Measurements from ENCODE around the gene RWDD3.

Gene RWDD3

DNA sequence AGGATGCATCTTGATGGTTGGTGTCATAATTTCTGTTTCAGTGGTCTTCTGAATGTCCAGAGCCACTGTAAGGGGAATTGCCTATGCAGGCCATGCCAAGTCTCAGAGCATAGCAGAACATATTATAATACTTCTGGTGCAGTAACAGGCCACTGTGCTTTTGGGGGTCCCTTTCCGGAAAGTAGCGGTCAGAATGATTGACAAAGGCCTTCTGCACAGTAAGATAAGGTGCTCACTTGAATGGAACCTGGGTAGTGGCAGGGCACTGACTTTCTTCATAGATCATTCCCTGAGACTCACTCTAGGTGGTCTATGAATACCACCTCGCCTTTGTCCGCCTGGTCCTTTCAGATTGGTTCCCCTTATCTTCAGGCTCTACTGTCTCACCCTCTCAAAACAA, 28.9 kb downstream of the RWDD3 start:
- TF ChIP-seq, protein P1, sequence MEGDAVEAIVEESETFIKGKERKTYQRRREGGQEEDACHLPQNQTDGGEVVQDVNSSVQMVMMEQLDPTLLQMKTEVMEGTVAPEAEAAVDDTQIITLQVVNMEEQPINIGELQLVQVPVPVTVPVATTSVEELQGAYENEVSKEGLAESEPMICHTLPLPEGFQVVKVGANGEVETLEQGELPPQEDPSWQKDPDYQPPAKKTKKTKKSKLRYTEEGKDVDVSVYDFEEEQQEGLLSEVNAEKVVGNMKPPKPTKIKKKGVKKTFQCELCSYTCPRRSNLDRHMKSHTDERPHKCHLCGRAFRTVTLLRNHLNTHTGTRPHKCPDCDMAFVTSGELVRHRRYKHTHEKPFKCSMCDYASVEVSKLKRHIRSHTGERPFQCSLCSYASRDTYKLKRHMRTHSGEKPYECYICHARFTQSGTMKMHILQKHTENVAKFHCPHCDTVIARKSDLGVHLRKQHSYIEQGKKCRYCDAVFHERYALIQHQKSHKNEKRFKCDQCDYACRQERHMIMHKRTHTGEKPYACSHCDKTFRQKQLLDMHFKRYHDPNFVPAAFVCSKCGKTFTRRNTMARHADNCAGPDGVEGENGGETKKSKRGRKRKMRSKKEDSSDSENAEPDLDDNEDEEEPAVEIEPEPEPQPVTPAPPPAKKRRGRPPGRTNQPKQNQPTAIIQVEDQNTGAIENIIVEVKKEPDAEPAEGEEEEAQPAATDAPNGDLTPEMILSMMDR (IDR thresholded peaks at IDR 0.05) = no peak

DNA sequence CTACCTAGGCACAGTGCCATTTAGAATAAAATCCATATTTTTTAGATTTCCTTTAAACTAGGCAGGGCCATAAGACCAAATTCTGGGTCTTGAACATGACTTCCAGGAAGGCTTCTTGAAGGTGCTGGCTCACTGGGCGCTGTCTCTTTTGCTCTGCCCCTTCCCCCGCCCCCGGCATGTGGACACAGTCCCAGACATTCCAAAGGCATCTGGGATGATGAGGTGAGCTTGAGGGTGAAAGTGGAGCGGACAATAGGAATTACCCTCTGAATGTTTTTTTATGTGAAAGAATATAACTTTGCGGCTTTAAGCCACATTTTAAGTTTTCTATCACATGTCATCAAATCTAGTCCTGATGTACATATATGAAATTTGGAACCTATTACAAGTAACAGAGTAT, 29.4 kb downstream of the RWDD3 start:
- TF ChIP-seq, protein P1 (IDR thresholded peaks at IDR 0.05) = no peak

DNA sequence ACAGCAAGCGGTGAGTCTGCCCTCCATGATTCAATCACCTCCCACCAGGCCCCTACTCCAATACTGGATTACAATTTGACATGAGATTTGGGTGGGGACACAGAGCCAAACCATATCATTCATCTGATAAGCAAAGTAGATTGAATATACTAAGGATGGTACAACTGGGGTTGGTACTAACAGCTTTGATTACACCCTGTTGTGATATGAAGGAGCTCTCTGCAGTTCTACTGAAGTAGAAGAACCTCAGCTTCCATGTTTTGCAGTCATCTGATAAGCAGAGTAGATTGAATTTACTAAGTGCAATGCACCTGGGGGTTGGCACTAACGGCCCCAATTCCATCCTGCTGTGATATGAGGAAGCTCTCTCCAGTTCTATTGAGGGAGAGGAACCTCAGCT, 31.1 kb downstream of the RWDD3 start:
- TF ChIP-seq, protein P1 (IDR thresholded peaks at IDR 0.05) = no peak

DNA sequence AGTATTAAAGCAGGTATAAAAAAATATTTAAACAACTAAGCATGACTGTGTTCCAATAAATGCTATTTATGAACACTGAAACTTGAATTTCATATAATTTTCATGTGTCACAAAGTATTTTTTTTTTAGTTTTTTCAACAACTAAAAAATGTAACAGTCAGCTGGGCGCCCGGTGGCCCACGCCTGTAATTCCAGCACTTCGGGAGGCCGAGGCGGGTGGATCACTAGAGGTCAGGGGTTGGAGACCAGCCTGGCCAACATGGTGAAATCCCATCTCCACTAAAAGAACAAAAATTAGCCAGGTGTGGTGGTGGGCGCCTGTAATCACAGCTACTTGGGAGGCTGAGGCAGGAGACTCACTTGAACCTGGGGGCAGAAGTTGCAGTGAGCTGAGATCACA, 42.4 kb downstream of the RWDD3 start:
- TF ChIP-seq, protein P1 (IDR thresholded peaks at IDR 0.05) = no peak

DNA sequence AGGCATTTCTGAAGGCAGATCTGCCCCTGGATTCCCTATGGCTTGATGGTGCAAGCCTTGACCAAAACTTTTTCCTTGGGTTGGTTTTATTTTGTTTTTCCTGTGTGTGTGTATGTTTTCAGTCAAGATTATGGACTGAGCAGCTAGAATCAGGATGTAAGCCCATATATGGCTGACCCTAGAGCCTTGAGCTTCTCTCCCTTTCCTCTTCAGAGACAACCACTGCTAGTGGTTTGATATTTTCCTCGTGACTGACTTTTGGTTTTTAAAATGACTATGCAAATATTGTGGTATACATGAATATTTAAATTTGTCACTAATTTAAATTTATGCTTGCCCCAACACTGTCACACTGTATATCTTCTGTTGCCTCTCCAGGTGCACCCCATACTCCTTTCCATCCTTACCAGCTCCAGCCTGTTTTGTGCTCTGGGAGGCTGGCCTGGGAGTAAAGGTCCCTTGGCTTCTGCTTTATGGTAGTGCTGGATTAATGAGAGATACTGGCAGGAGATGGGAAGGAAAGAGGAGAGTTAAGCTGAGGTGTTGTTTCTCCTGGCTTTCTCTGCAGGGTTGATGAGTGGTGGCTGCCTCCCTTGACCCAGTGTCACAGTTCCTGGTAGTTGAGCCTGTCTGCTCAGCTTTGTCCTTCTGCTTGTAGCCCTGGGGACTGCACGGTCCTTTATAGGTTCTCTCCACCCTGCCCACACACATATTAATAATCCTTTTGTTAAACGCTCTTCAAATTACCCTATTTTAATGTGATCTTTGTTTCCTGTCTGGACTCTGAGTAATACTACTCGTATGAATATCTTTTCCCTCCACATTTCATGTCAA, 44.4 kb downstream of the RWDD3 start:
- TF ChIP-seq, protein P1 (IDR thresholded peaks at IDR 0.05) = no peak

DNA sequence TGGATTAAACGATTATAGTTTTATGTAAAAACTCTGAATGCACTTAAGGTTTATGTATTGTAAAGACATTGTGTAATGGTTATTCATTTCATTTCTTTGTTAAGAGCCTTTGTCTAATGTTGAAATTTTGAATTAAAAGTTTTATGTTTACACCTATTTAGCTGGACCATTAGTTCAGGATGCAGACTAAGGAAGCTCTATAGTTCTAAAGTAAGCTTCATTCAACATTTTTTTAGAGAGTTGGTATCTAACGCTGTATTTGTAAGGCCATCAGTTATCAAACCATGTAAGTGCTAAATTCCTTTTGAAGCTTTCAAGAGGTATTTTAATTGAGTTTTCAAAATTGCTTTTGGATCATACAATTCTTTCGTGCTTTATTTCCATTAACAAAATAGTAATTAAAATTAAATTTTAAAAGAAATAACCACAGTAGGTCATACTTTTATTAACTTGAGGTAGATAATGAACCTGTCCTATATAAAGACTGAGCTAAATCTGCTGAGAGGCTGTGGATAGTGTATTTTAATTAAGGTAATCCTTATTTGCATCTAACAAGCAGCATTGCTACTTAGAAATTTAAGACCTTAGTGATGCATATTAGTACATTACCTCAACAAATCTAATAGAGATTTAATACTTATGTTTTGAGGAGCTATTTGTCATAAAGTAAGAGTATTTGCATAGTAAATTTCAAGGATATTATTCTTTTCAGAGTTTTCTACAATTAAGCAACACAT, 47.9 kb downstream of the RWDD3 start:
- TF ChIP-seq, protein P1 (IDR thresholded peaks at IDR 0.05) = no peak

DNA sequence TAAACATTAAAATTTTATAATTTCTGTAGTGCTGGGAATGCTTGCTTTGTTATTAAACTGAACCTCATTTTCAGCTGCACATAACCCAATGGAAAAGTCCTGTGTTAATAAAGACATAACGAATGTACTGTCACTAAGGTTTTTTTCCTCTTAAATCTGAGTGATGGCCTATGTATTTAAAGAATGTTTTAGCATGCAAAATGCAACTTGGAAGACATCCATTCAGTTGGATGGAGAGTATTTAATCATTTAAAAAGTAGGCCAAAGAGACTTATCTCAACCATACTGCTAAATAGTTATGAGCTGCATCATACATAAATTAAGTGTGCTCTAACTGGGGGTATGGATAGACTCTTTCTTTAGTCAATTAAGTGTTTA, 48.5 kb downstream of the RWDD3 start:
- TF ChIP-seq, protein P1 (IDR thresholded peaks at IDR 0.05) = no peak

All from LNCAP (cell line).